Neural progenitor cell (in vitro differentiated cells): ENCODE data around the gene IGSF9. TPM values are rescaled to one million over a fixed set of nuclear protein-coding genes. Genes with fewer than 3 reads are reported as not detected.

Experiments used
- DNase-seq: peaks from one replicate; pipeline ENCODE4 v3.0.0-alpha.2; 2016; ENCODE audit warnings: low spot score
- H2AFZ ChIP-seq: fragments of 200-600 bp; sonication (generic); replicated peaks from 2 replicates; pipeline ENCODE4 v1.6.1; 2016; ENCODE audit warnings: antibody characterized with exemption
- H3F3A ChIP-seq: fragments of 200-600 bp; sonication (generic); 2 replicates; pipeline ENCODE4 v1.6.1; 2016; ENCODE audit warnings: antibody characterized with exemption, low read depth
- H3K27ac ChIP-seq: fragments of 200-600 bp; sonication (generic); 2 replicates; pipeline ENCODE4 v1.5.1; 2016; ENCODE audit warnings: mild to moderate bottlenecking
- H3K27me3 ChIP-seq: fragments of 200-600 bp; sonication (generic); 2 replicates; pipeline ENCODE4 v1.6.1; 2016; ENCODE audit warnings: mild to moderate bottlenecking, moderate library complexity
- H3K36me3 ChIP-seq: fragments of 200-600 bp; sonication (generic); 2 replicates; pipeline ENCODE4 v1.5.1; 2016
- H3K4me1 ChIP-seq: fragments of 200-600 bp; sonication (generic); 2 replicates; pipeline ENCODE4 v1.6.1; 2016; ENCODE audit warnings: mixed run types
- H3K4me2 ChIP-seq: fragments of 200-600 bp; sonication (generic); 2 replicates; pipeline ENCODE4 v1.6.1; 2016
- H3K4me3 ChIP-seq: fragments of 200-600 bp; sonication (generic); 2 replicates; pipeline ENCODE4 v1.5.1; 2016
- H3K79me2 ChIP-seq: fragments of 200-600 bp; sonication (generic); 2 replicates; pipeline ENCODE4 v1.6.1; 2016; ENCODE audit warnings: low read depth
- H3K9ac ChIP-seq: fragments of 200-600 bp; sonication (generic); 2 replicates; pipeline ENCODE4 v1.6.1; 2016
- H3K9me3 ChIP-seq: fragments of 200-600 bp; sonication (generic); 2 replicates; pipeline ENCODE4 v1.5.1; 2016; ENCODE audit warnings: low read depth
- H4K20me1 ChIP-seq: fragments of 200-600 bp; sonication (generic); 2 replicates; pipeline ENCODE4 v1.6.1; 2016; ENCODE audit warnings: low read depth
- H3K27ac Mint-ChIP-seq: 3 replicates; pipeline ENCODE4 v1.8.0; 2021; ENCODE audit warnings: mixed read lengths
- H3K27me3 Mint-ChIP-seq: 2 replicates; pipeline ENCODE4 v1.8.0; 2022; ENCODE audit warnings: low read depth, mild to moderate bottlenecking, inconsistent platforms, moderate library complexity, mixed read lengths; ENCODE audit not compliant: insufficient read depth
- H3K36me3 Mint-ChIP-seq: 3 replicates; pipeline ENCODE4 v1.8.0; 2021; ENCODE audit warnings: mixed read lengths
- H3K4me1 Mint-ChIP-seq: 3 replicates; pipeline ENCODE4 v1.8.0; 2021; ENCODE audit warnings: mixed read lengths
- H3K4me3 Mint-ChIP-seq: 3 replicates; pipeline ENCODE4 v1.8.0; 2021; ENCODE audit warnings: mild to moderate bottlenecking, moderate library complexity, mixed read lengths
- H3K9me3 Mint-ChIP-seq: 3 replicates; pipeline ENCODE4 v1.8.0; 2020; ENCODE audit warnings: mixed read lengths
- CTCF ChIP-seq: fragments of 200-600 bp; sonication (generic); IDR thresholded peaks from 2 replicates; pipeline ENCODE4 v1.5.1; 2017; ENCODE audit warnings: antibody characterized with exemption, mild to moderate bottlenecking
- EZH2 ChIP-seq: fragments of 200-600 bp; sonication (generic); IDR thresholded peaks from 2 replicates; pipeline ENCODE4 v1.6.1; 2017; ENCODE audit warnings: antibody characterized with exemption, mild to moderate bottlenecking, moderate library complexity
- EZH2phosphoT487 ChIP-seq: fragments of 200-600 bp; sonication (generic); IDR thresholded peaks from 2 replicates; pipeline ENCODE4 v1.6.1; 2017; ENCODE audit warnings: antibody characterized with exemption
- total RNA-seq: library from RNA; depleted of rRNA; stranded (reverse); fragments of >200 nt; gene quantifications from 2 replicates; pipeline ENCODE4 v1.2.3, GENCODE V29; 2015; ENCODE audit warnings: low replicate concordance

IGSF9 gene
- total RNA-seq, 1 donor from 2014 or later, result 3.3 TPM

- Histone ChIP-seq H3K36me3 (no peaks in the 10 kb centered on the region), H3F3A (no peaks in the 10 kb centered on the region), H3K4me1 (peaks cover 3% of the 10 kb centered on the region), H3K4me3 (no peak overlapping the region), H3K27ac (no peak overlapping the region), H4K20me1 (peaks cover 12% of the 10 kb centered on the region), H3K27me3 (no peaks in the 10 kb centered on the region), H3K79me2 (no peaks in the 10 kb centered on the region), H3K9ac (no peak overlapping the region), H3K9me3 (no peaks in the 10 kb centered on the region), H2AFZ (no peak overlapping the region), H3K4me2 (no peak overlapping the region)
- peaks cover 2% of the 10 kb centered on the region for H3K27me3 Mint-ChIP-seq
- H3K4me1 Mint-ChIP-seq, result peaks cover 7% of the 10 kb centered on the region
- no peak overlapping the region for H3K27ac Mint-ChIP-seq
- DNase-seq, result no peak
- peaks cover 22% of the 10 kb centered on the region for H3K36me3 Mint-ChIP-seq
- H3K9me3 Mint-ChIP-seq, result no peaks in the 10 kb centered on the region
- H3K4me3 Mint-ChIP-seq, result no peak overlapping the region
- TF ChIP-seq EZH2phosphoT487 (no peak), EZH2 (no peak), CTCF (no peak)
These were observed 13.6 kb downstream of the IGSF9 start for GRCh38 chr1:159931795-159932173.

DNA sequence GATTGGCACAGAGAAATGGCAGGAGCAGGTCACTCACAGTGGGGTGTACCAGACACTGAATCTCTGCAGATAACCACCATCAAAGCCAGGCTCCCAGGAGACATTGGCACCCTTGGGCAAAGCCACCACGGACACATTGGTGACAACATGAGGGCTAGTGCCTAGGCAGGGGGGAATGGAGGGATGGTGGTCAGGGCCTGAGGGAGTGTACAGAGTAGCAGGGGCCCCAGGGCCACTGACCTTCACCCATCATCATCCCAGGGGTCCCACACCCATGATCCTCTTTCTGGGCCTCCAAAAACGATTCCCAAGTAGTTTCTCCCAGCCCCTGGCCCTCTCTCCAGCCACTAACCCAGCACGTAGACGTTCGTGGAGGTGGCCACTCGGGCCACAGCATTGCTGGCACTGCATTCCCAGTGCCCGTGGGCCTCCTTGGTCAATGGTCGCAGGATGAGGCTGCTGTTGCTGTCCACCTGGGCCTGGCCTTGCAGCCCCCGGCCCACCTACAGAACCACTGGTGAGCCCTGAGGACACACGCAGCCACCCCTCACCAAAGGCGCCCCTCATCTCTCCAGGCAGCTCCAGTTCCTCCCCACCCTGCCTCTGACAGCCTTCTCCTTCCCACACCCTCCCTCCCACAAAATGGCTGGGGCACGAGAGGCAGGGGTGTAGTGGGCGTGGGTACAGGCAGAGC lies 14.2 kb downstream of the IGSF9 start:
- Histone ChIP-seq H3K36me3 (no peaks in the 10 kb centered on the region), H4K20me1 (peaks cover 11% of the 10 kb centered on the region), H3K79me2 (no peaks in the 10 kb centered on the region), H3K27ac (no peak overlapping the region), H3K9ac (no peak overlapping the region), H3K4me3 (no peak overlapping the region), H3K4me1 (no peaks in the 10 kb centered on the region), H3F3A (no peaks in the 10 kb centered on the region), H3K9me3 (no peaks in the 10 kb centered on the region), H2AFZ (no peak overlapping the region), H3K27me3 (peaks cover 3% of the 10 kb centered on the region), H3K4me2 (no peak overlapping the region)
- no peak overlapping the region for H3K27ac Mint-ChIP-seq
- H3K36me3 Mint-ChIP-seq, result peaks cover 24% of the 10 kb centered on the region
- DNase-seq, result no peak
- peaks cover 3% of the 10 kb centered on the region for H3K27me3 Mint-ChIP-seq
- no peak overlapping the region for H3K4me3 Mint-ChIP-seq
- H3K9me3 Mint-ChIP-seq, result no peaks in the 10 kb centered on the region
- no peak for TF ChIP-seq CTCF
- TF ChIP-seq EZH2, result no peak
- TF ChIP-seq EZH2phosphoT487, result no peak
- peaks cover 9% of the 10 kb centered on the region for H3K4me1 Mint-ChIP-seq

DNA sequence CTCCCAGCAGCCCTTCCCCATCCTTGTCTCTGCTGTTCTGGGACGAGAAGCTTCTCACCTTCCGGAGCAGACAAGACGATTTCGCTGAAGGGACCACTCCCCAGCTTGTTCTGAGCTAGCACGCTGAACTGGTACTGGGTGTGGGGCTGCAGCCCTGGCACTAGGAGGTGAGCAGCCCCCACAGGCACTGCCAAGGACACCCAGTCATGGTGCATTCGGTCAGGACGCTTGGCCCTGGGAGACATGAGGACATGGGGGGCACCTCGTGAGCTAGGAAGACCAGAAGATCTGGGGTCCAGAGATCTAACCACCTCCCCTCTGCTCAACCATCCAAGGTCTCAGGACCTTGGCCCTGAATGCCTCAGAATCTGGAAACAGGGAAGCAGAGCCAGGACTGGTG lies 14.8 kb downstream of the IGSF9 start:
- Mint-ChIP-seq H3K9me3 (no peaks in the 10 kb centered on the region), H3K27ac (peak overlapping the region; percentile 40), H3K4me3 (no peak overlapping the region), H3K27me3 (peaks cover 5% of the 10 kb centered on the region), H3K4me1 (peaks cover 15% of the 10 kb centered on the region), H3K36me3 (peaks cover 24% of the 10 kb centered on the region)
- Histone ChIP-seq H3K27me3 (peaks cover 3% of the 10 kb centered on the region), H3K4me2 (no peak overlapping the region), H3K9me3 (no peaks in the 10 kb centered on the region), H3F3A (no peaks in the 10 kb centered on the region), H3K27ac (no peak overlapping the region), H2AFZ (no peak overlapping the region), H3K9ac (no peak overlapping the region), H3K4me3 (no peak overlapping the region), H3K36me3 (no peaks in the 10 kb centered on the region), H3K79me2 (no peaks in the 10 kb centered on the region), H3K4me1 (peaks cover 3% of the 10 kb centered on the region), H4K20me1 (peaks cover 5% of the 10 kb centered on the region)
- TF ChIP-seq EZH2, result no peak
- TF ChIP-seq CTCF, result no peak
- TF ChIP-seq EZH2phosphoT487, result no peak
- DNase-seq, result no peak
